H1 (cell line): ENCODE data around the gene PHACTR1. TPM values are rescaled to one million over a fixed set of nuclear protein-coding genes. Genes with fewer than 3 reads are reported as not detected.

Source experiments
- BCL11A ChIP-seq, 2 experiments: IDR thresholded peaks; one replicate each; pipeline ENCODE4 v1.6.1; 2011; ENCODE audit warnings: low read depth in 2 of 2, low read length in 2 of 2, mild to moderate bottlenecking in 2 of 2
- CBX5 ChIP-seq: fragments of 300-800, 300-1000 bp; sonication (generic); IDR thresholded peaks from 2 replicates; pipeline ENCODE4 v1.7.1; 2016; ENCODE audit warnings: antibody characterized with exemption, low read length, low read depth
- CHD7 ChIP-seq: fragments of 300-600 bp; sonication (generic); IDR thresholded peaks from 2 replicates; pipeline ENCODE4 v1.7.1; 2012; ENCODE audit warnings: low read length, moderate library complexity, mild to moderate bottlenecking, inconsistent platforms; ENCODE audit not compliant: insufficient replicate concordance
- CTBP2 ChIP-seq: IDR thresholded peaks from 2 replicates; pipeline ENCODE4 v1.7.0; 2011; ENCODE audit warnings: borderline replicate concordance, mild to moderate bottlenecking, moderate library complexity, mixed read lengths, low read length; ENCODE audit not compliant: insufficient read depth, insufficient read length
- CTCF ChIP-seq, 3 experiments: IDR thresholded peaks; 1 replicate in 2 of 3; 2 replicates in 1 of 3; pipeline versions ENCODE4 v1.5.1 to v1.6.1; 2011; ENCODE audit warnings: low read length in 3 of 3, mild to moderate bottlenecking in 3 of 3, inconsistent platforms in 2 of 3, low read depth in 1 of 3, moderate library complexity in 1 of 3; ENCODE audit not compliant: insufficient read depth in 1 of 3; ENCODE audit errors: control extremely low read depth in 1 of 3
- KDM4A ChIP-seq: IDR thresholded peaks from one replicate; pipeline ENCODE4 v1.7.1; 2012; ENCODE audit warnings: low read depth, mild to moderate bottlenecking, moderate library complexity, low read length, inconsistent platforms; ENCODE audit not compliant: severe bottlenecking
- NANOG ChIP-seq: IDR thresholded peaks from 2 replicates; pipeline ENCODE4 v1.6.1; 2011; ENCODE audit warnings: low read length, low read depth, mild to moderate bottlenecking, inconsistent platforms; ENCODE audit not compliant: insufficient read depth, poor library complexity, severe bottlenecking
- TAF1 ChIP-seq: IDR thresholded peaks from 2 replicates; pipeline ENCODE4 v1.6.1; 2011; ENCODE audit warnings: mild to moderate bottlenecking, low read depth, low read length
- TBP ChIP-seq: IDR thresholded peaks from 2 replicates; pipeline ENCODE4 v1.6.1; 2011; ENCODE audit warnings: low read depth, low read length, improper control_type of control experiment
- polyA plus RNA-seq, 7 experiments: library from polyadenylated mRNA; depleted of rRNA in 3 of 7; stranded (reverse) in 5 of 7; unstranded in 2 of 7; fragments of >200 nt in 5 of 7; fragments of 200-250 nt in 2 of 7; gene quantifications; 1 replicate in 5 of 7; 2 replicates in 1 of 7; 4 replicates in 1 of 7; pipeline versions ENCODE4 v1.2.1 to v1.2.3, GENCODE V29; 2011 to 2013; ENCODE audit warnings: missing spikeins in 2 of 7, mixed read lengths in 2 of 7
- total RNA-seq: library from RNA; stranded (reverse); fragmentation: NEBNext Ultra II Directional; extraction: Animal tissue kit (Norgen Biotek cat#: 25700); gene quantifications from 2 replicates; pipeline ENCODE4 v1.2.1, GENCODE V29; 2021

Gene PHACTR1
- total and polyA plus RNA-seq, 2 of the 8 experiments (the other 6 are each of a cell fraction or from before 2014, with no cell fraction given): 3.9 to 17.1 TPM

- no peak for TF ChIP-seq CHD7
- TF ChIP-seq TBP: no peak
- no peak for TF ChIP-seq BCL11A (IDR thresholded peaks at IDR 0.05; ENCODE audit: low read depth in 2 of 2, low read length in 2 of 2)
- no peak for TF ChIP-seq TAF1
- no peak for TF ChIP-seq CTBP2
- no peak for TF ChIP-seq CTCF (IDR thresholded peaks at IDR 0.05; ENCODE audit: control extremely low read depth in 1 of 3, insufficient read depth in 1 of 3, low read depth in 1 of 3, low read length in 3 of 3)
- TF ChIP-seq NANOG: no peak
- TF ChIP-seq CBX5: no peak
- TF ChIP-seq KDM4A: no peak
These were observed 44.3 kb downstream of the PHACTR1 start (continued) for GRCh38 chr6:12760911-12761310.
